Glutamatergic neuron (in vitro differentiated cells): ENCODE data around the gene OCIAD1. TPM values are rescaled to one million over a fixed set of nuclear protein-coding genes. Genes with fewer than 3 reads are reported as not detected.
A peak's percentile ranks its signal among the peaks of the same experiment; 100 is the strongest.

Experiments
- DNase-seq: peaks from one replicate; pipeline ENCODE4 v3.0.0; 2022
- H3K27ac Mint-ChIP-seq: one replicate; pipeline ENCODE4 v1.8.0; 2020; ENCODE audit warnings: mild to moderate bottlenecking, mixed read lengths, inconsistent platforms; ENCODE audit not compliant: unreplicated experiment
- H3K27me3 Mint-ChIP-seq: one replicate; pipeline ENCODE4 v1.8.0; 2020; ENCODE audit warnings: mild to moderate bottlenecking, moderate library complexity, mixed read lengths, inconsistent platforms; ENCODE audit not compliant: unreplicated experiment
- H3K36me3 Mint-ChIP-seq: one replicate; pipeline ENCODE4 v1.8.0; 2020; ENCODE audit warnings: mild to moderate bottlenecking, mixed read lengths, inconsistent platforms; ENCODE audit not compliant: unreplicated experiment
- H3K4me1 Mint-ChIP-seq: one replicate; pipeline ENCODE4 v1.8.0; 2020; ENCODE audit warnings: mild to moderate bottlenecking, low read depth, mixed read lengths, inconsistent platforms; ENCODE audit not compliant: unreplicated experiment
- H3K4me3 Mint-ChIP-seq: one replicate; pipeline ENCODE4 v1.8.0; 2020; ENCODE audit warnings: mild to moderate bottlenecking, mixed read lengths, inconsistent platforms; ENCODE audit not compliant: unreplicated experiment
- H3K9me3 Mint-ChIP-seq: one replicate; pipeline ENCODE4 v1.8.0; 2020; ENCODE audit warnings: mild to moderate bottlenecking, moderate library complexity, mixed read lengths, inconsistent platforms; ENCODE audit not compliant: unreplicated experiment
- CTCF ChIP-seq: fragments of 200-600 bp; sonication (generic); IDR thresholded peaks from one replicate; pipeline ENCODE4 v1.5.0; 2021; ENCODE audit not compliant: partially characterized antibody, unreplicated experiment
- long read RNA-seq: library from polyadenylated mRNA; unstranded; transcript quantifications from one replicate; pipeline ENCODE4 v2.0.0, GENCODE V29; 2020; ENCODE audit not compliant: unreplicated experiment
- total RNA-seq: library from RNA; stranded (reverse); fragmentation: NEBNext Ultra II Directional; extraction: Animal tissue kit (Norgen Biotek cat#: 25700); gene quantifications from one replicate; pipeline ENCODE4 v1.2.1, GENCODE V29; 2021; ENCODE audit not compliant: unreplicated experiment

Gene OCIAD1, protein sequence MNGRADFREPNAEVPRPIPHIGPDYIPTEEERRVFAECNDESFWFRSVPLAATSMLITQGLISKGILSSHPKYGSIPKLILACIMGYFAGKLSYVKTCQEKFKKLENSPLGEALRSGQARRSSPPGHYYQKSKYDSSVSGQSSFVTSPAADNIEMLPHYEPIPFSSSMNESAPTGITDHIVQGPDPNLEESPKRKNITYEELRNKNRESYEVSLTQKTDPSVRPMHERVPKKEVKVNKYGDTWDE
- total RNA-seq: 163 TPM
- long read RNA-seq, transcript OCIAD1-201 (9 exons, 1,414 nt): major isoform, 44 of 105 reads
- long read RNA-seq, transcript OCIAD1-202 (9 exons, 1,594 nt): minor isoform, 31 of 105 reads
- long read RNA-seq, partial matches to known transcripts: 4 of 105 reads
- long read RNA-seq, other reads (novel, unspliced or antisense): 16 of 105 reads

GRCh38 chr4:48830706-48831531, at the start of gene OCIAD1:
TSS of gene OCIAD1 (plus strand) at chr4:48831088. CDS start at chr4:48832625, 1,537 bp downstream.
- no peaks in the 10 kb centered on the region for H3K27me3 Mint-ChIP-seq
- no peaks in the 10 kb centered on the region for H3K9me3 Mint-ChIP-seq
- H3K4me3 Mint-ChIP-seq: peak within 1 kb of the TSS; percentile 99
- DNase-seq: peak; percentile 94
- no peaks in the 10 kb centered on the region for H3K36me3 Mint-ChIP-seq
- TF ChIP-seq CTCF: no peak
- peak within 1 kb of the TSS; percentile 100 for H3K27ac Mint-ChIP-seq
- H3K4me1 Mint-ChIP-seq: peaks cover 10% of the 10 kb centered on the region

DNA sequence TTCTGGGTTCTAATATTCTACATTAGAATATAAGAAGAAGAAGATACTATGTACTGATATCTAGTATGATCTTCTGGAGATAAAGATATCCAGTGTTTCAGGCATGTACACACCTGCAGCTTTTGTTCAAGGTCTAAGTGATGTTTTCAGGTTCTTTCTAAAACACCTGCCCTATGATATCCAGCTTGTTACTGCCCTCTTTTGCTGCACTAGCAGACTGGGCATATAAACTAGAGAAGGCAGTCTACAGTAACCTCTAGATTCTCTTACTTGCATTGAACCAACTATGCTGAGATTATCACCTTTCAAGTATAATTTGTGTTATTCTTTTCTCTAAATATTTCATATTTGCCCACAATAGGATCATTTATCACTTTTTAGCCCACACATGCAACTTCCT, 48.9 kb upstream of the OCIAD1 start:
- Mint-ChIP-seq H3K27ac (no peak overlapping the region), H3K9me3 (peaks cover 26% of the 10 kb centered on the region), H3K36me3 (no peaks in the 10 kb centered on the region), H3K27me3 (peaks cover 19% of the 10 kb centered on the region), H3K4me3 (no peak overlapping the region), H3K4me1 (peaks cover 22% of the 10 kb centered on the region)
- no peak for TF ChIP-seq CTCF
- DNase-seq: no peak

- Mint-ChIP-seq H3K27ac (no peak overlapping the region), H3K4me3 (no peak overlapping the region), H3K36me3 (peaks cover 4% of the 10 kb centered on the region), H3K9me3 (peaks cover 10% of the 10 kb centered on the region), H3K4me1 (peaks cover 21% of the 10 kb centered on the region), H3K27me3 (peaks cover 7% of the 10 kb centered on the region)
- no peak for TF ChIP-seq CTCF
- no peak for DNase-seq
These were observed 45.6 kb upstream of the OCIAD1 start for GRCh38 chr4:48785302-48785701.

- Mint-ChIP-seq H3K9me3 (peaks cover 2% of the 10 kb centered on the region), H3K4me1 (peaks cover 12% of the 10 kb centered on the region), H3K36me3 (peaks cover 4% of the 10 kb centered on the region), H3K27ac (no peak overlapping the region), H3K27me3 (peaks cover 2% of the 10 kb centered on the region), H3K4me3 (no peak overlapping the region)
- no peak for TF ChIP-seq CTCF
- DNase-seq: no peak
These were observed 44.3 kb upstream of the OCIAD1 start for GRCh38 chr4:48786549-48786948.
